Endothelial cell of umbilical vein (primary cell): ENCODE results near the gene WDR27. TPM values are rescaled to one million over a fixed set of nuclear protein-coding genes. Genes with fewer than 3 reads are reported as not detected.
A peak's percentile ranks its signal among the peaks of the same experiment; 100 is the strongest.

Experiments
- BruUV-seq: library from RNA; stranded (reverse); fragments of 400-500 nt; replicated peaks from 2 replicates; lab custom pipeline; 2021; lab: Mats Ljungman, UMichigan
- CTCF ChIA-PET: fragments of 300-600, 350-600 bp; sonication (Branson Sonifier 250); formaldehyde crosslinking; loops from one replicate; lab custom pipeline; 2021; ENCODE audit warnings: antibody characterized with exemption, inconsistent platforms; lab: Charles Lee
- POLR2A ChIA-PET: fragments of 300-600, 350-600 bp; sonication (Branson Sonifier 250); formaldehyde crosslinking; loops from one replicate; lab custom pipeline; 2021; ENCODE audit warnings: antibody characterized with exemption, inconsistent platforms; lab: Charles Lee
- DNase-seq: peaks from one replicate; pipeline ENCODE4 v3.0.0-alpha.2; 2011; ENCODE audit warnings: low read depth, low spot score
- FAIRE-seq: peaks from 2 replicates; lab custom pipeline; 2011; peaks lifted over from hg19 to GRCh38; lab: Jason Lieb, UNC
- H2AFZ ChIP-seq: 2 replicates; pipeline ENCODE4 v1.6.0; 2012; ENCODE audit warnings: low read depth, low read length, control low read depth, inconsistent platforms
- H3K27ac ChIP-seq: 2 replicates; pipeline ENCODE4 v1.5.1; 2011; ENCODE audit warnings: low read depth, mild to moderate bottlenecking, control low read depth, low read length, moderate library complexity; ENCODE audit not compliant: insufficient read depth
- H3K27me3 ChIP-seq, 2 experiments: 2 replicates each; pipeline versions ENCODE4 v1.6.0 to v1.6.1; 2011; ENCODE audit warnings: low read length in 2 of 2, mixed read lengths in 1 of 2; ENCODE audit not compliant: control insufficient read depth in 2 of 2, insufficient read depth in 2 of 2
- H3K36me3 ChIP-seq, 2 experiments: 2 replicates in 1 of 2; 3 replicates in 1 of 2; pipeline ENCODE4 v1.5.1; 2011; ENCODE audit warnings: low read length in 2 of 2, mild to moderate bottlenecking in 1 of 2, moderate library complexity in 1 of 2; ENCODE audit not compliant: control insufficient read depth in 2 of 2, insufficient read depth in 2 of 2; ENCODE audit errors: extremely low read depth in 1 of 2
- H3K4me1 ChIP-seq: 3 replicates; pipeline ENCODE4 v1.5.1; 2011; ENCODE audit warnings: mild to moderate bottlenecking, low read length; ENCODE audit not compliant: control insufficient read depth, insufficient read depth; ENCODE audit errors: extremely low read depth
- H3K4me2 ChIP-seq: 2 replicates; pipeline ENCODE4 v1.6.1; 2011; ENCODE audit warnings: low read length, control low read depth, mixed read lengths; ENCODE audit not compliant: insufficient read depth
- H3K4me3 ChIP-seq, 3 experiments: fragments of 200-600 bp in 1 of 3; sonication (generic), shearing (Covaris generic) in 1 of 3; replicated peaks in 1 of 3; 2 replicates each; pipeline ENCODE4 v1.5.1; 2011 to 2016; ENCODE audit warnings: control low read depth in 3 of 3, low read length in 3 of 3, mild to moderate bottlenecking in 2 of 3, inconsistent platforms in 1 of 3, low read depth in 1 of 3, moderate library complexity in 1 of 3; ENCODE audit not compliant: insufficient read depth in 1 of 3
- H3K79me2 ChIP-seq: 2 replicates; pipeline ENCODE4 v1.6.0; 2012; ENCODE audit warnings: low read length, inconsistent platforms; ENCODE audit not compliant: control insufficient read depth, insufficient read depth
- H3K9ac ChIP-seq: replicated peaks from 2 replicates; pipeline ENCODE3; 2011; ENCODE audit warnings: low read length, control low read depth; ENCODE audit not compliant: insufficient read depth; ENCODE audit errors: extremely low read depth
- H3K9me1 ChIP-seq: replicated peaks from 3 replicates; pipeline ENCODE4 v1.6.0; 2011; ENCODE audit warnings: mild to moderate bottlenecking, low read length; ENCODE audit not compliant: control insufficient read depth, insufficient read depth; ENCODE audit errors: extremely low read depth
- H3K9me3 ChIP-seq: replicated peaks from 2 replicates; pipeline ENCODE4 v1.5.1; 2012; ENCODE audit warnings: low read length, inconsistent platforms; ENCODE audit not compliant: control insufficient read depth, insufficient read depth
- H4K20me1 ChIP-seq: replicated peaks from 2 replicates; pipeline ENCODE3; 2011; ENCODE audit warnings: mild to moderate bottlenecking, low read length; ENCODE audit not compliant: control insufficient read depth, insufficient read depth; ENCODE audit errors: extremely low read depth
- CTCF ChIP-seq, 2 donors: IDR thresholded peaks; 1 replicate in 1 of 2; 2 replicates in 1 of 2; pipeline ENCODE4 v1.5.1; 2011; ENCODE audit warnings: low read length in 2 of 2, mild to moderate bottlenecking in 2 of 2, moderate library complexity in 2 of 2, control low read depth in 1 of 2, inconsistent platforms in 1 of 2, low read depth in 1 of 2; ENCODE audit not compliant: insufficient read depth in 1 of 2; ENCODE audit errors: extremely low read depth in 1 of 2
- EZH2 ChIP-seq: IDR thresholded peaks from 2 replicates; pipeline ENCODE4 v1.6.1; 2012; ENCODE audit warnings: borderline replicate concordance, low read depth, mild to moderate bottlenecking, moderate library complexity, low read length, inconsistent platforms; ENCODE audit not compliant: severe bottlenecking
- FOS ChIP-seq: IDR thresholded peaks from 2 replicates; pipeline ENCODE4 v1.6.1; 2011; ENCODE audit warnings: mild to moderate bottlenecking, low read length, moderate library complexity, borderline replicate concordance; ENCODE audit not compliant: insufficient read depth
- GATA2 ChIP-seq: IDR thresholded peaks from 2 replicates; pipeline ENCODE4 v1.7.0; 2011; ENCODE audit warnings: low read depth, mild to moderate bottlenecking, moderate library complexity, mixed read lengths, low read length; ENCODE audit not compliant: insufficient read length, insufficient read depth
- JUN ChIP-seq: IDR thresholded peaks from 2 replicates; pipeline ENCODE4 v1.6.1; 2011; ENCODE audit warnings: borderline replicate concordance, low read depth; ENCODE audit not compliant: insufficient read length, insufficient read depth
- MAX ChIP-seq: IDR thresholded peaks from 2 replicates; pipeline ENCODE4 v1.6.1; 2011; ENCODE audit not compliant: insufficient read depth, insufficient read length
- MYC ChIP-seq: IDR thresholded peaks from one replicate; pipeline ENCODE4 v1.6.1; 2011; ENCODE audit warnings: mild to moderate bottlenecking, low read depth, low read length
- POLR2A ChIP-seq: IDR thresholded peaks from 2 replicates; pipeline ENCODE4 v1.6.1; 2012; ENCODE audit warnings: low read depth, mild to moderate bottlenecking, control low read depth, low read length
- POLR2AphosphoS5 ChIP-seq: IDR thresholded peaks from 2 replicates; pipeline ENCODE4 v1.6.1; 2012; ENCODE audit warnings: low read depth, mild to moderate bottlenecking, control low read depth, low read length, moderate library complexity; ENCODE audit not compliant: insufficient read depth
- dilution Hi-C: fragments of 300-500 bp; cut with MboI; formaldehyde crosslinking; loops from one replicate; pipeline ENCODE4 v1.15.0; 2019; ENCODE audit warnings: low sequenced_read_pairs; ENCODE audit not compliant: extremely low pct_ligation_motif_present
- intact Hi-C: fragments of 100-400 bp; cut with micrococcal nuclease; formaldehyde crosslinking; loops from one replicate; pipeline ENCODE4 v1.10.0; 2022
- polyA plus RNA-seq, 4 experiments: library from polyadenylated mRNA; depleted of rRNA in 3 of 4; stranded (reverse) in 3 of 4; unstranded in 1 of 4; fragments of >200 nt; gene quantifications; 2 replicates each; pipeline versions ENCODE4 v1.2.1 to v1.2.3, GENCODE V29; 2011 to 2012; ENCODE audit warnings: missing spikeins in 1 of 4
- total RNA-seq: library from RNA; stranded (reverse); gene quantifications from 2 replicates; pipeline ENCODE4 v1.2.3, GENCODE V29; 2021

WDR27 gene
- total and polyA plus RNA-seq, 2 donors (not counting 3 experiments of a cell fraction or from before 2014, with no cell fraction given): 60.1 to 69.7 TPM

- intact Hi-C loops: no loop called here
- no peaks in the 10 kb centered on the region for H3K9me3 ChIP-seq
- DNase-seq (peak; percentile 8), FAIRE-seq (no peak)
- CTCF ChIA-PET: interaction anchor here (0.8 kb wide), 1 partner anchor 45 kb away, joined by 4 read pairs; no protein-coding TSS in a partner anchor
- dilution Hi-C loops: no loop called here
- POLR2A ChIA-PET: no interaction called here
- peaks cover 0 to 1% of the 10 kb centered on the region in 2 experiments for H3K36me3 ChIP-seq
- no peak overlapping the region for H2AFZ ChIP-seq
- peaks cover 3% of the 10 kb centered on the region for H3K4me1 ChIP-seq
- H3K9me1 ChIP-seq: no peaks in the 10 kb centered on the region
- no TSS peak for BruUV-seq
- no peak overlapping the region for H3K9ac ChIP-seq
- no peaks in the 10 kb centered on the region for H3K79me2 ChIP-seq
- no peaks in the 10 kb centered on the region for H3K27me3 ChIP-seq
- no peak overlapping the region for H3K4me3 ChIP-seq
- no peak for TF ChIP-seq GATA2
- no peak for TF ChIP-seq POLR2AphosphoS5
- TF ChIP-seq MYC: no peak
- no peak for TF ChIP-seq JUN
- no peak for TF ChIP-seq FOS
- TF ChIP-seq POLR2A: no peak
- TF ChIP-seq EZH2: no peak
- TF ChIP-seq MAX: no peak
- no peak for TF ChIP-seq CTCF (IDR thresholded peaks at IDR 0.05; ENCODE audit: extremely low read depth in 1 of 2, insufficient read depth in 1 of 2, low read depth in 1 of 2, low read length in 2 of 2)
- H3K27ac ChIP-seq: no peak overlapping the region
- H4K20me1 ChIP-seq: no peaks in the 10 kb centered on the region
- H3K4me2 ChIP-seq: no peak overlapping the region
These were observed 142.2 kb downstream of the WDR27 start for GRCh38 chr6:169559592-169559991.
